Ovary (tissue), 9 donors: Measurements from ENCODE around the gene SEC11C. TPM values are rescaled to one million over a fixed set of nuclear protein-coding genes. Genes with fewer than 3 reads are reported as not detected.
A peak's percentile ranks its signal among the peaks of the same experiment; 100 is the strongest.

ENCODE experiments used
- DNase-seq, 5 donors: peaks; one replicate each; pipeline ENCODE4 v3.0.0-alpha.2; 2019 to 2020
- H3K27ac ChIP-seq, 2 donors: fragments of 200-600 bp; one replicate each; pipeline versions ENCODE4 v1.5.1 to v1.8.0; 2019 to 2022
- H3K27me3 ChIP-seq: fragments of 200-600 bp; one replicate; pipeline ENCODE4 v1.8.0; 2022
- H3K36me3 ChIP-seq: fragments of 200-600 bp; sonication (generic); one replicate; pipeline ENCODE4 v1.5.1; 2019
- H3K4me1 ChIP-seq: one replicate; pipeline ENCODE4 v1.8.1; 2013; ENCODE audit warnings: mild to moderate bottlenecking, moderate library complexity; ENCODE audit not compliant: insufficient read depth
- H3K4me3 ChIP-seq: fragments of 200-600 bp; sonication (generic); one replicate; pipeline ENCODE4 v1.5.1; 2017
- H3K9me3 ChIP-seq, 2 donors: fragments of 200-600 bp in 1 of 2; sonication (generic) in 1 of 2; one replicate each; pipeline versions ENCODE4 v1.5.1 to v1.8.1; 2013 to 2019; ENCODE audit warnings: mild to moderate bottlenecking in 1 of 2, moderate library complexity in 1 of 2
- CTCF ChIP-seq, 3 donors: fragments of 450-650 bp in 2 of 3; fragments of 200-600 bp in 1 of 3; IDR thresholded peaks; one replicate each; pipeline versions ENCODE4 v1.5.1 to v1.8.0; 2016 to 2022; ENCODE audit warnings: antibody characterized with exemption in 3 of 3, mild to moderate bottlenecking in 1 of 3
- EP300 ChIP-seq: sonication (generic); formaldehyde crosslinking; IDR thresholded peaks from one replicate; pipeline ENCODE4 v1.6.1; 2017; ENCODE audit warnings: antibody characterized with exemption
- POLR2A ChIP-seq: fragments of 450-650 bp; IDR thresholded peaks from one replicate; pipeline ENCODE4 v1.6.1; 2017; ENCODE audit warnings: antibody characterized with exemption, mild to moderate bottlenecking, moderate library complexity
- WGBS, 3 donors: extraction: QIAGEN DNeasy Blood & Tissue Kit in 1 of 3; methylation state at CpG; one replicate each; pipeline versions ENCODE4 v1.1.5 to v1.1.7; 2013 to 2017; 5-methylcytosine and 5-hydroxymethylcytosine counted together
- intact Hi-C, 4 donors: fragments of 100-400 bp; cut with DNase I; formaldehyde crosslinking; loops; one replicate each; pipeline versions ENCODE4 v1.11.0 to v1.15.1; 2022 to 2023
- polyA plus RNA-seq, 2 donors: library from polyadenylated mRNA; stranded (reverse); fragments of 200-250 nt in 1 of 2; fragments of 350-450 nt in 1 of 2; fragmentation: Illumina TruSeq in 1 of 2; extraction: RNeasy Lipid Tissue Mini Kit (QIAGEN cat#74804) in 1 of 2; gene quantifications; one replicate each; pipeline ENCODE4 v1.2.3, GENCODE V29; 2013 to 2014
- total RNA-seq, 7 donors: library from RNA; depleted of rRNA in 2 of 7; stranded (reverse); fragments of >200 nt in 2 of 7; fragmentation: NEBNext Ultra II Directional in 3 of 7; extraction: Animal tissue kit (Norgen Biotek cat#: 25700) in 3 of 7; gene quantifications; one replicate each; pipeline versions ENCODE4 v1.1.0 to v1.2.4, GENCODE V29; 2016 to 2023
- donor health status: DM: no; HTN: no; CAD: no; lungs with moderate emphysema.
- donor health status: DM: no; HTN: no; CAD: no.
- donor health status: Bipolar disorder and iron deficiency.
- donor health status: DM: yes; HTN: yes; CAD: no.
- donor health status: DM: no; HTN: no; CAD: no.
- donor health status: DM: yes; HTN: yes; CAD: no.

The SEC11C gene
- total and polyA plus RNA-seq, 9 donors, result 14.4 to 68.4 (median 32.2) TPM

- TF ChIP-seq EP300 (no peak), CTCF (IDR thresholded peaks at IDR 0.05) (no peak), POLR2A (no peak)
Measured at GRCh38 chr18:59132810-59133465, 6.7 kb upstream of the SEC11C start.

GRCh38 chr18:59139291-59139614 lies 431 bp upstream of the SEC11C start:
- Histone ChIP-seq H3K27me3 (no peaks in the 10 kb centered on the region), H3K9me3 (no peaks in the 10 kb centered on the region), H3K4me3 (peak overlapping the region; percentile 80), H3K36me3 (no peaks in the 10 kb centered on the region), H3K4me1 (peaks cover 4% of the 10 kb centered on the region), H3K27ac (peak overlapping the region in 1 of 2 donors; percentile 74)
- intact Hi-C loops, result no loop called here
- TF ChIP-seq EP300 (no peak), CTCF (IDR thresholded peaks at IDR 0.05) (no peak), POLR2A (no peak)
- 0% methylated on average over 15 of the region's 15 CpGs for WGBS, 3 donors
- peak; percentile 88 to 92 (median 92) for DNase-seq

More at GRCh38 chr18:59132810-59133465, 6.7 kb upstream of the SEC11C start:
- no peak overlapping the region for H3K27ac ChIP-seq
- H3K36me3 ChIP-seq, result no peaks in the 10 kb centered on the region
- no peaks in the 10 kb centered on the region for H3K9me3 ChIP-seq
- H3K4me1 ChIP-seq, result no peaks in the 10 kb centered on the region
- intact Hi-C loops, result no loop called here
- no peaks in the 10 kb centered on the region for H3K27me3 ChIP-seq
- no peak overlapping the region for H3K4me3 ChIP-seq
- WGBS, 3 donors, result 68 to 77% (median 74%) methylated on average over 5 of the region's 5 CpGs
- no peak for DNase-seq

GRCh38 chr18:59140302-59140885 lies 710 bp downstream of the SEC11C start:
- DNase-seq, result peak in 1 of 5 donors; percentile 18
- no peaks in the 10 kb centered on the region for H3K27me3 ChIP-seq
- H3K27ac ChIP-seq, result no peak overlapping the region
- H3K9me3 ChIP-seq, result no peaks in the 10 kb centered on the region
- WGBS, 3 donors, result 5% methylated on average over 16 of the region's 16 CpGs
- intact Hi-C loops, result no loop called here
- peak overlapping the region; percentile 80 for H3K4me3 ChIP-seq
- H3K36me3 ChIP-seq, result no peaks in the 10 kb centered on the region
- TF ChIP-seq CTCF (IDR thresholded peaks at IDR 0.05) (no peak), POLR2A (no peak), EP300 (no peak)
- peaks cover 4% of the 10 kb centered on the region for H3K4me1 ChIP-seq

GRCh38 chr18:59141294-59142068 lies 1.8 kb downstream of the SEC11C start:
- 90 to 100% (median 91%) methylated on average over 1 of the region's 1 CpG for WGBS, 3 donors
- intact Hi-C loops, result no loop called here
- Histone ChIP-seq H3K36me3 (no peaks in the 10 kb centered on the region), H3K4me1 (peaks cover 4% of the 10 kb centered on the region), H3K9me3 (no peaks in the 10 kb centered on the region), H3K27me3 (no peaks in the 10 kb centered on the region), H3K27ac (no peak overlapping the region), H3K4me3 (no peak overlapping the region)
- no peak for TF ChIP-seq CTCF (IDR thresholded peaks at IDR 0.05)
- TF ChIP-seq POLR2A, result no peak
- no peak for TF ChIP-seq EP300
- no peak for DNase-seq
